ENCODE data around the gene NDUFB11.

Gene NDUFB11

GRCh38 chrX:47174846-47175587, 30.5 kb upstream of the NDUFB11 start:
- DNase-seq, result no peak

DNA sequence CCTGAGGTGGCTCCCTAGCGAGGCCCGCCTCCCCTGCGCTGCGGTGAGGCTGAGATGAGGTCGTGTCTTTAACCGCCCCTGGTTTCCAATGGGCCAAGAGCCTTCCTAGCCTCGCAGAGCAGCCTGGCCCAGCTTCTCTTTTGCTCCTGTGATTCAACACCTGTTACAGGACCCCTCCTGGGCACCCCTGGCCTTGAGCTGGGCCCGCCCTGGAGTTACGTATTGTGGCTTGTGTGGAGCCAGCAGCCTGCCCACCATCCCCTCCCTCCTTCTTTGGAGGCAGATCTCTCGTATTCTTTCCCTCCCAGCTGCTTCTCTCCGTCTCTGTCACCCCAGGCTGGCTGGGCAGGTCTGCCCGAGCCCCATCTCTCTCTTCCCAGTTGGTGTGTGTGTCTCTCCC, 29.9 kb upstream of the NDUFB11 start:
- no peak for DNase-seq

- no peak for DNase-seq
Measured at GRCh38 chrX:47172971-47173792, 28.7 kb upstream of the NDUFB11 start.

DNA sequence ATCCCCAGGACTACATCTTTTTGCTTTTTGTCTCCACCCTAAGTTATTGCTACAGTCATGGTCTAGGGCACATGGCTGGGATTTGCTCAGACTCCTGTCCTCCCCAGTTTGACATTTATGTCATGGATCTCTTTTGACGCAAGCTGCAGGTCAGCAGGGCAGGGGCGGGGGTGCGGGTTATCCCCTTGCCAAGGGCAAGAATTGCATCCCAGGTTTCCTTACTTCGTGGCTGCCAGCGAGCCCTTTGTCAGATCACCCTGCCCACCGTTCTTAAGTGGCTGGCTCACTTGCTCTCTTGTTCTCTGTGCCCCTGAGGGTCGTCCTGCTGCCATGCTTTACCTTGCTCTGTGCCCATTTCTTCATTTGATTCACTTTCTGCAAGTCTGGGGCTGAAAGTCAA, 28.0 kb upstream of the NDUFB11 start:
- DNase-seq, result no peak

DNA sequence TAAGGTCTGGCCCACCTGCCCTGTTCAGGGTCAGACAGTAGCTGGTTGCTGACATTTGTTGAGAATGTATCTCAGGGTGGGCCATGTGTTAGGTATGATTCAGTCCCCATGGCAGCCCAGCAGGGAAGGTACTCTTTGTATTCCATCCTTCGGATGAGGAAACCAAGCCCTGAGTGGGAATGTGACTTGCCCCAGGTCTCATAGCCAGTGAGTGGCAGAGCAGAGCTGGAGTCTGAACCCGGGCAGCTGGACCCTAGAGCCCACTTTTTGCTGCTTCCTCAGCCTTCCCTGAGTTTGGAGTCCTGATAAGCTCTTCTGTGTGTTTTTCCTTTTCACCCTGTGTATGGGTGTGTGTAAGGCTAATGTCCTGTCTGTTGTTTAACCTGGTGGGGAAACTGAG, 27.5 kb upstream of the NDUFB11 start:
- DNase-seq, result no peak

- DNase-seq, result no peak
Measured at GRCh38 chrX:47170861-47171692, 26.6 kb upstream of the NDUFB11 start.

DNA sequence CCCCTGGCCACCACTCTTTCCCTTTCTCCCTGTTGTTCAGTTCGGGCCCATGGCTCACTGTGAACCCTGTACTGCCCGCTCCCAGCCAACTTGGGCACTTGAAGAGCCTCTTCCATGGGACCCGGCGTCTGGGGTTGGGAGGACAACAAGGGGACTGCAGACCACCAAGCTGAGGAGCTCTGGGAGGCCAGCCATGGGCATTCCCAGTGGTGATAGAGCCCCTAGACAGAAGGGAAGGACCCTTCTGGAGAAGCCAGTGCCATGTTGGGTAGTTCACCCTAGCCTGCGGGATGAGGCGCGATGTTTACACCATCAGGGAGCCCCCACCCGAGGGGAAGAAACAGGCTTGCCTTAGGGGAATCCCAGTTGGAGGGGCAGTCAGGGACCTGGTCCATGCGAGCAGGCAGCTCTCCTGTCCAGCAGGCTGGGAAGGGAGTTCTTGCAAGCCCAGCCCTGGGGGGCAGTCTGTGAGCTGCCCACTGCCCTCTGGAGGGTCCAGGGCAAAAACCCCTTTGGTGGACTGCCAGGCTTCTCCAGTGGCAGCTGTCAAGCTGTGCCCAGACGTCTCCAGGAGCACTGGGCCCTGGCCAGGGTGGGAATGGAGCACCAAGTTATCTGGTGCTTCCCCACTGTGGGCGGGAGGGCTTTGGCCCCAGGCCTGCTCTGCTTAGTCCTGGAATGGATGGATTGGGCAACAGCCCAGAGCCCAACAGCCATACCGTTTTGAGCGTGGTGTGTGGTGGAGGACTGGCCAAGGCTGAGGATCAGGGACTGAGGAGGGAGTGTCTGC, 25.4 kb upstream of the NDUFB11 start:
- DNase-seq, result peak in 2 of 51 donors; percentile 2 to 10

DNA sequence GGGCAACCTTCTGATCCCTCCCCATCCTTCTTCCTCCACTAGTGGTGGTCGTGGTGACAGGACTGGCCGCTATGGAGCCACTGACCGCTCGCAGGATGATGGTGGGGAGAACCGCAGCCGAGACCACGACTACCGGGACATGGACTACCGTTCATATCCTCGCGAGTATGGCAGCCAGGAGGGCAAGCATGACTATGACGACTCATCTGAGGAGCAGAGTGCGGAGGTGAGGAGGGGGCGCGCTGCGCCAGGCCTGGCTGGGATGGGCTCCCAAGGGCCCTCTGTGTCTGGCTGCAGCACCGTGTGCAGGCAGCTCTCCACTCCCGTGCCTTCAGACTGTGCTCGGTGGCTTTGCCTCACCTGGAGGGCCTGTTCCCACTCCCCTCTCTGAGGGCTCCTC, 24.8 kb upstream of the NDUFB11 start:
- DNase-seq, result no peak

- no peak for DNase-seq
Measured at GRCh38 chrX:47168495-47169073, 24.1 kb upstream of the NDUFB11 start.

DNA sequence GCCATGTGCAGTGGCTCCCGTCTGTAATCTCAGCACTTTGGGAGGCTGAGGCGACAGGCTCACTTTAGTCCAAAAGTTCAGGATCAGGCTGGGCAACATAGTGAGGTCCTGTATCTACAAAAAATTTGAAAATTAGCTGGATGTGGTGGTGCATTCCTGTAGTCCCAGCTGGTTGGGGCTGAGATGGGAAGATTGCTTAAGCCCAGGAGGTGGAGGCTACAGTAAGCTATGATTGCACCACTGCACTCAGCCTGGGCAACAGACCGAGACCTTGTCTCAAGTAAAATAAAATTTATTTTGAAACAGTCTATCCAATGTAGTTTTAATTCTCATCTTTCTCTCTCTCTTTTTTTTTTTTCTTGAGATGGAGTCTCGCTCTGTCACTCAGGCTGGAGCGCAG, 21.6 kb upstream of the NDUFB11 start:
- DNase-seq, result no peak

- DNase-seq, result no peak
Measured at GRCh38 chrX:47164420-47164819, 19.9 kb upstream of the NDUFB11 start.

GRCh38 chrX:47162927-47163583, 18.6 kb upstream of the NDUFB11 start:
- DNase-seq, result no peak

DNA sequence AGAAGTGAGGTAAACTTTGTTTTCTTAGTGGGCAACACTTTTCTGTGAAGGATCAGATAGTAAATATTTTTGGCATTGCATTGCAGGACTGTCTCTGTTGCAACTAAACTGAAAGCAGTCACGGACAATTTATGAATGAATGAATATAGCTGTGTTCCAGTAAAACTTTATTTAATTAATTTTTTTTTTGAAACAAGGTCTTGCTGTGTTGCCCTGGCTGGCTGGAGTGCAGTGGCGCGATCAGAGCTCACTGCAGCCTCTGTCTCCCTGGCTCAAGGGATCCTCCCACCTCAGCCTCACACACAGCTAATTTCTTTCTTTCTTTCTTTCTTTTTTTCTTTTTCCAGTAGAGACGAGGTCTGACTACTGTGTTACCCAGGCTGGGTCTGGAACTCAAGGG, 16.3 kb upstream of the NDUFB11 start:
- peak in 1 of 51 donors; percentile 0 for DNase-seq

- DNase-seq, result no peak
Measured at GRCh38 chrX:47158781-47159180, 14.3 kb upstream of the NDUFB11 start.

GRCh38 chrX:47158131-47158530, 13.6 kb upstream of the NDUFB11 start:
- no peak for DNase-seq

DNA sequence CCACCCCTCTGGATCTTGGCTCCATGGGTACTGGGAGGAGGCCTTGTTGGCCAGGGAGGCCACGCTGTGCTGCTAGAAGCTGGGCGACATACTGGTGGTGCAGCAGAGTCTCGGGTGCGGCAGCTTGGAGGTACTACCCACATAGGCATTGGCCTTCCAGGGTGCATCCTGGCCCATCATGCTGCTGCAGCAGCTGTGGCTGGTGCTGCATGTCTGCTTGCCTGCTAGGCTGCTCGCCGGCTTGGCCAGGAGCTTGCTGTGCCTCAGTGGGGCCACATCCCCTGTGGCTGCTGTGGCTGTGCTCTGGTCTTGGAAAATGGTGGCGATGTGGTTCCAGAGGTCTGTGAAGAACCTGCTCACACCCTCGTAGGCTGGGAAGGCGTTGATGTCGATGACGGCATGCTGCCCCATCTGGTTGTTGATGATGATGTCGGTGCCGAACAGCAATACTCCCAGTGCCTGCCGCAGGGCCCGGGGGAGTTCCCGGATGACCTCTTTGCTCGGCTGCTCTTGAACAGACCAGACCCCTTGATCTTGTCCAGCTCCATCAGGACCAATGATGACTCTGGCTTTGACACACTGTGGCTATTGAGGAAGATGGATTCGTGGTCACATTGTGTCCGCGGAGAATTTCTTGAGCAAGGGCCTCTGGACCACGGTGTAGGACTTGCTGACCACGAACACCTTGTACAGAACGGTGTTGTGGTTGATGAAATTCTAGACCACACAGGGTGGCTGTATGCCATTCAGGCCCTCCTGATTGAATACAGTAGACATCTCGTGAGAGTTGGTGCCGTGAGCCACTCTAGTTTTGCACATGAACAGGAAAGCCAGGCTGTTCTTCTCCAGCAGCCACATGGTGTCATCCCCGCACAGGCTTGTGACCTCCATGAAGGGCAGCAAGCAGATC, 12.4 kb upstream of the NDUFB11 start:
- DNase-seq, result no peak

- no peak for DNase-seq
Measured at GRCh38 chrX:47151435-47151834, 6.9 kb upstream of the NDUFB11 start.

- no peak for DNase-seq
Measured at GRCh38 chrX:47148946-47149345, 4.4 kb upstream of the NDUFB11 start.
